GM21423 (cell line): ENCODE measurements around the gene MYO18B.
"Not testable (repeated sequence)": the region's sequence is repeated elsewhere in the genome, so short reads cannot be mapped to it uniquely, and the experiment has no call there.

Source experiments
- ATAC-seq: cut with Tn5 transposase; IDR thresholded peaks from one replicate; pipeline ENCODE4 v1.9.1; 2021; ENCODE audit warnings: mild to moderate bottlenecking, moderate library complexity; ENCODE audit not compliant: unreplicated experiment

The MYO18B gene

GRCh38 chr22:25741692-25742626 lies at the start of gene MYO18B:
Gene MYO18B (plus strand): TSS chr22:25742188. CDS start chr22:25761093, 18,905 bp downstream.
- ATAC-seq, result no peak

DNA sequence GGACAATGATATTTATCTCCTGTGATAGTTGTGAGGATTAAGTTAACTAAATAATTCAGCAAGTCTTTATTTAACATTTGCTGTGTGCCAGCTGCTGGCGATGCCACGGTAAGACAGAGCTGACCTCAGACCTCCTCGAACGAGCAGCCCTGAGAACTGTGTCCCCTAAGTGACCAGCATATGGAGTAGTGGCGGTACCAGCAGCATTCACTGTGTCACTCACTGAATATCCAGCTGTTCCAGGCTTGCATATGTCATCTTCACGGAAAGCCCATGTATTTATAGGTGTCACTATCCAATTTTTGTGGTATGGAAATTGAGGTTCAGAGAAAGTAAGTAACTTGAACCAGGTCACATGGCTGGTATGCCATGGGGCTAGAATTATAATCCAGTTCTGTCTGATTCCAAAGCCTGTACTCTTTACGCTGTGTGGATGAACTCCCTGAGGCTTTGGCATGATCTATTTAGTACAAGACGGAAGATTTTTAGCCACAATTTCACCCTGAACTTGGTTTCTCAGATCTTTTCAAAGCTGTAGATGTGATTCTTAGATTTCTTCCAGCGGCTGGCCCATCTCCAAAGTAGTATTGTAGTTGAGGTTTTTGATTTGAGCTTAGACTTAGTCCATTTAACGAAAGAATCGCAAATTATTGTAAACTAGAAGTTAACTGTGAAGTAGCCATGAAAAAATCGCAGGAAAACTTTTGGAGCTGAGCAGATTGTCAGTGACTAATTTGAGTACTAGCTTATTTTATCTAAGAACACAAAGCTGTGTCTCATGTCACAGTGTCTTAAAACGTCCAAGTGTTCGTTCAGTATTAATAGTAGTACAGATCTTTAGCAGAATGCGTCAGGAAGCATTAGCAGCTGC lies 49.4 kb upstream of the MYO18B start:
- ATAC-seq, result no peak

- ATAC-seq, result no peak
Observed at GRCh38 chr22:25693268-25693565, 48.8 kb upstream of the MYO18B start.

GRCh38 chr22:25694196-25694907 lies 47.6 kb upstream of the MYO18B start:
- ATAC-seq, result no peak

DNA sequence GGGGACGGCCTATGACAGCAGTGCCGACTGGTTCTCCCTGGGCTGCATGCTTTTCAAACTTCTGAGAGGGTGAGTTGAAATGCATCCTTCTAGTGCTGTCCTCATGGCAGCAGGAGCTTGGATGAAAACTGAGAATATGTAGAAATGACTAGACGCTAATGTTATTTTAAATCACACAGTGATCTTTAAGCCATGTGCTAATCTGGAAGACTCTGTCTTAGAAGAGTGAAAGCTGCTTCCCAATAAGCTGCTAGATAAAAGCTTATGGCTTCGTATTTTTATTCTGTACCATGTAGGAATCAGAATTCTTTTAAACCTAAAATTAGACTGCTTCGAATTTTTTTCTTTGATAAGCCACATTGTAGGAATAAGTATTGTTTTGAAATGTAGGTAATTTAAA lies 46.8 kb upstream of the MYO18B start:
- no peak for ATAC-seq

DNA sequence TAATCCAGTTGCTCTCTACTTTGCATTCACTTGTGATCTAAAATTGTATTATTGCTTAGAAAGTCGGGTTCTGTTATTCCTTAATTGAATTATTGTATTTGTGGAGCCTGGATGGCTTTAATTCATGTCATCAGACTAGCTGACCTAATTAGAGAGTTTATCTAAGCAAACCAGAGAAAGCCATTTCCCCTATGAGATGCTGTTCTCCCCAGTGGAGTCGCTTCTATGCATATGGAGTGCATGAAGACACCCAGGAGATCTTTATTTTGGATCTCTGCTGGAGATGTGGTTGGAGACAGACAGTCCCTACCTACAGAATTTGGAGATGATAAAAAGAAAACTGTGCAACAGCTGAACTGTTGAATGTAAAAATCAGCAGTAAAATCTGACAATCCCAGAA lies 45.2 kb upstream of the MYO18B start:
- ATAC-seq, result no peak

GRCh38 chr22:25697181-25697664 lies 44.8 kb upstream of the MYO18B start:
- ATAC-seq, result no peak

DNA sequence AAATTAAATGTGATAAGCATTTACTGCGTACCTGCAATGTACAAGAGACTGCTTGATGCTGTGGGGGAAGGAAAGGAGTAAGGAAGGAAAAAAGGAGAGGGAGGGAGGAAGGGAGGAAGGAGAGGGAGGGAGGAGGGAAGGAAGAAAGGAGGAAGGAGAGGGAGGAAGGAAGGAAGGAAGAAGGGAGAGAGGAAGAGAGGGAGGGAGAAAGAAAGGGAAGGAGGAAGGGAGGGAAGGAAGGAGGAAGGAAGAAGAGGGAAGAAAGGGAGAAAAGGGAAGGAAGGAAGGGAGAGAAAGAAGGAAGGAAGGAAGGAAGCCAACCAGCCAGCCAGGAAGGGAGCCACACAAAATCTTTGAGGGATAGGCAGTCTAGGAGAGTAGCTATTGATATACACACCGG lies 44.0 kb upstream of the MYO18B start:
- ATAC-seq, result no peak

DNA sequence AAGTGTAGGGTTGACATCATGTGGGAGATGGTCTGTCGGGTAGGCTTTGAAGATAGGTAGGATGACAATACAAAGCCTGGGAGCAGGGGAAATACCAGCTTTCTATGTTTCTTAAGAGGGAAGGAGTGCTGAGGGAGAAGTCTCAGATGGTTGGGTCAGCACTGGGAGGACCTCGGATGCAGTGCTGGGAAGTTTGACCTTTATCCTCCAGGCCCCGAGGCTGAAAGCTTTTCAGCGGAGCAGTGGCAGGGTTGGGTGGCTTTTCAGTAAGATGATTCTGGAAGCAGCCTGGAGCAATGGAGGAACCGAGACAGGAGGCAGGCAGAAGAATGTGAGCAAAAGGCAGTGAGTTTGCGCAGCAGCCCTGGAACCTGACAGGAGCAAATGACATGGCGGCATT lies 43.5 kb upstream of the MYO18B start:
- no peak for ATAC-seq

- ATAC-seq, result no peak
Observed at GRCh38 chr22:25698978-25699377, 43.0 kb upstream of the MYO18B start.

- ATAC-seq, result no peak
Observed at GRCh38 chr22:25701056-25701780, 40.8 kb upstream of the MYO18B start.

GRCh38 chr22:25702040-25702439 lies 39.9 kb upstream of the MYO18B start:
- no peak for ATAC-seq

DNA sequence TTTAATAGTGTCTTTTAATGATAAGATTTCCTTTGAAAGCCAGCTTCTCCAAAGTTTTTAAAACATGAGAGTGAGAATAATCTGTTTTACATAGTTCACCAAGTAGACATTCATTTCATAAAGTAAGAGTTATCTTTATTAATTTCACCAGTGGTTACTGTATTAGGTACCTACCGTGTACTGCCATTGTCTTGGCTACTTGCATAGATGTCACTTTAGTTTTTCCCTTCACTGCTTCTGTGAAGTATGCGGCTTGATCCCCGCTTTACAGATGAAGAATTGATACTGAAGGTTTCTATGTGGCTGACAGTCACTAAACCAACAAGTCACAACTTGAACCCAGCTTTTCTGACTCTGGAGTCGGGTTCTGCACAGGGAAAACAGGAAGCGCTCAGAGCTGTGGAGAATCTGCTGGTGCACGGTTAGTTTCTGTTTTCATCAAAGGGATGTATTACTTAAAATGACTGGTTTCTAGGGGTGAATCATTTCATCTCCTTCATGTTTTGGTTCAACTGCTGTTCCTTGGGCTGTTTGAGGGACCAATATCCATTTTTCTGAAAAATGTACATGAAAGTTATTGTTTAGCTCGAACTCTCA lies 39.3 kb upstream of the MYO18B start:
- no peak for ATAC-seq

DNA sequence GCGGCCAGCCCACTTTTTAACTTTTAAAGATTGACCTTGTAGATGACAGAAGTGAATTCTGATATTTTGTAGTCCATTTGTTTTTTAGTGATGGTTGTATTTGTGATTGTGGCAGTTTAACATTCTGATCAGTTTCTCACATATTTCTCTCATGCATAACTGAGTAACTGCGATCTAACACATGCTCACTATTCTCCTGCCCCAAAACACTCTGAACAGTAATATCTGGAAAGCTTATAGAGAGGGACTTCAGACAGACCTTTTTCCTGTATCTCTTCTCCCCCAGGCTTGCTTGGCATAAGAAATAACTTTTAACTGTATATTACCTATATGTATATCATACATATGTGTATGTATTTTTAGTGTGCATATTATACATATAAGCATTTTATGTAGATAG lies 37.3 kb upstream of the MYO18B start:
- no peak for ATAC-seq

DNA sequence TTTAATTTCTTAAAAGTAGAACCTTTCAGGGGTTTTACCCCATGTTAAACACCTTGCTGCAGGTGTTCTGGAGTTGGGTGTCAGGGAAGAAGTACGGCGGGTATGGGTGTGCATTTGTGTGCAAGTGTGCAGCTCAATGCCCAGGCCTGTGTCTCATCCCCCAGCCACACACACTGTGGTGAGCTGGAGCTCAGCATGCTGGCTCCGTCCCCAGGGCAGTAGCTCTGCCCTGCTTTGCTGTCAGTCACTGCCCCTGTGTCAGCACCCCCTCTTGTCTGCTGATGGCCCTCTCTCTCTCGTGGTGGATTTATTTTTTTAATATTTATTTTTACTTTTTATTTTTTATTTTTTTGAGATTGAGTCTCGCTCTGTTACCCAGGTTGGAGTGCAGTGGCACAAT lies 35.8 kb upstream of the MYO18B start:
- ATAC-seq, result no peak

DNA sequence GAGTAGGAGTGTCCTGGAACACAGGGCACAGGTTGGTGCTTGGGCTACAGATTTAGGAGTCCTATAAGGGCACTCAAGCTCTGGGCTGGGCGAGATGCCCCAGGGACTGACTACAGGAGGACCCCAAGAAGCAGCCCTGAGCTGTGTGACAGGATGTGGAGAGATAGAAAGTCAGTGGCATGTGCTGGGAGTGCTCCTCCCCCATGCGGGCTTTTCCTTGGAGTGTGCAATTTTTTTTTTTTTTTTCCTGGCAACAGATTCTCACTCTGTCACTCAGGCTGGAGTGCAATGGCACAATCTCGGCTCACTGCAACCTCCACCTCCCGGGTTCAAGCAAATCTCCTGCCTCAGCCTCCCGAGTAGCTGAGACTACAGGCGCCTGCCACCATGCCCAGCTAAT lies 33.6 kb upstream of the MYO18B start:
- ATAC-seq, result not testable (repeated sequence)

DNA sequence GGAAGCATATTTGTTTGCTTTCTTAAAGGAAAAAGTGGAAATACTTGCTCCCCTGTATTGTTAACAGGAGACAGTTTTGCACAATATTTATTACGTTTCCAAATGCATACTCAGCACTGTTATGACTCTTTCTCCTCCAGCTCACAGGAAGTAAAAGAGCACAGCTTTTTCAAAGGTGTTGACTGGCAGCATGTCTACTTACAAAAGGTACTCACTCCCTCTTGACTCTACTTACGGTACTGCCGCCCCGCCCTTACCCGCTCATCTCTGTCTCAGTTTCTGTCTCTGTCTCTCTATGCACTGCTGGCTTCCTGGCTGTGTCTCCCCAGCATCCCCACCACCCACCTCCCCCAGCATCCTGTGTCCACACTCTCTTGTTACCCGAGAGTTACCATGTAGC lies 32.2 kb upstream of the MYO18B start:
- no peak for ATAC-seq

DNA sequence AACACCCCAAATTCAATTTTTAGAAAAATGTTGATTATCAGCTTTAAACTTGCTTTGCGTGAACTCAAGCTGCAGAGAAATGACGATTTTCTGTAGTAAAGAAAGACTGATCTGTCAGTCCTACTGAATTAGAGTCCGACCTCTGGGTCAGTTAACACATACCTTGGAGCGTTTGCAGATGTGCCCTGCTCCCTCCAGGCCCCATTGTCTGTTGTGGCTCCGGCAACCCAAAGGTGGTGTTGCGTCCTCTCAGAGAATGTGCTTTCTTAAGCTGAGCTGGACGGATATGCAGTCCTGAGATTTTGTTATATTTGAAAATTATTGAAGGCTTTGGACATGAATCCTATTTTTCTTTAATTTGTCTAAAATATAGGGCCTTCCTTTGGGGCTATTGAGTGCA lies 31.5 kb upstream of the MYO18B start:
- no peak for ATAC-seq

DNA sequence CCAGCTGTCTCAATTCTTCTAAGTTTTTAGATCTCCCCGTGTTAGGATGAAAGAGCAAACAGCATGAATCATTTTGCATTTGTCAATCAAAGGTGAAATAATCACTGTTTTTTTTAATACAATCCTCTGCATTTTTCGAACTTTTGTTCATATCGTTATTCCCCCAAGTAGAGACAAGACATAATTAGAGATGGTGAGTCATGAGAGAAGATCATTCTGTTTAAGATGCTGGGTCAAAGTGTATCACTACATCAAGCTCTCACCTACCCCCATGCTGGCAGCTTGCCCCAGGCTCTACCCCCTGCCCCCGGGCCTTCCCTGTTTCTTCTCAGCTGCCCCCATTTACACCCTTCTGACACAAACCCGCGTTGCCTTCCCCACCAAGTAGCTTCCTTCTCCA lies 30.5 kb upstream of the MYO18B start:
- no peak for ATAC-seq
